Common myeloid progenitor, CD34-positive (primary cell): ENCODE measurements around the gene IRAK1.

Experiments
- CTCF ChIA-PET: fragments of 350-600 bp; sonication (Branson Sonifier 250); formaldehyde crosslinking; loops from one replicate; lab custom pipeline; 2021; ENCODE audit warnings: antibody characterized with exemption; lab: Charles Lee
- POLR2A ChIA-PET: fragments of 350-600 bp; sonication (Branson Sonifier 250); formaldehyde crosslinking; loops from one replicate; lab custom pipeline; 2021; ENCODE audit warnings: antibody characterized with exemption; lab: Charles Lee
- DNase-seq, 3 donors: peaks; one replicate each; pipeline versions ENCODE4 v3.0.0 to v3.0.0-alpha.2; 2013
- H3K27ac ChIP-seq, 2 experiments: 1 replicate in 1 of 2; 2 replicates in 1 of 2; pipeline ENCODE4 v1.7.0; 2013; ENCODE audit warnings: inconsistent platforms in 2 of 2, low read length in 2 of 2, mild to moderate bottlenecking in 2 of 2, low read depth in 1 of 2, moderate library complexity in 1 of 2; ENCODE audit not compliant: severe bottlenecking in 2 of 2, insufficient read depth in 1 of 2, poor library complexity in 1 of 2
- H3K27me3 ChIP-seq, 5 experiments: replicated peaks in 2 of 5; 1 replicate in 3 of 5; 2 replicates in 2 of 5; pipeline versions ENCODE4 v1.6.1 to v1.7.0; 2013; ENCODE audit warnings: low read length in 4 of 5, mild to moderate bottlenecking in 2 of 5, moderate library complexity in 2 of 5, inconsistent platforms in 1 of 5; ENCODE audit not compliant: insufficient read depth in 5 of 5, control insufficient read depth in 4 of 5
- H3K36me3 ChIP-seq, 4 experiments: 1 replicate in 2 of 4; 2 replicates in 2 of 4; pipeline versions ENCODE4 v1.6.1 to v1.7.0; 2013; ENCODE audit warnings: low read length in 3 of 4, control low read depth in 1 of 4, mild to moderate bottlenecking in 1 of 4; ENCODE audit not compliant: control insufficient read depth in 4 of 4, insufficient read depth in 4 of 4
- H3K4me1 ChIP-seq, 4 experiments: 1 replicate in 3 of 4; 2 replicates in 1 of 4; pipeline versions ENCODE4 v1.6.1 to v1.7.1; 2013; ENCODE audit warnings: low read length in 3 of 4, mild to moderate bottlenecking in 3 of 4, control low read depth in 1 of 4, inconsistent platforms in 1 of 4, moderate library complexity in 1 of 4; ENCODE audit not compliant: control insufficient read depth in 4 of 4, insufficient read depth in 4 of 4; ENCODE audit errors: control extremely low read depth in 1 of 4
- H3K4me3 ChIP-seq, 7 experiments: 1 replicate in 4 of 7; 2 replicates in 3 of 7; pipeline versions ENCODE4 v1.5.1 to v1.7.0; 2013; ENCODE audit warnings: mild to moderate bottlenecking in 7 of 7, low read length in 6 of 7, moderate library complexity in 6 of 7, inconsistent platforms in 2 of 7, low read depth in 2 of 7, control low read depth in 1 of 7; ENCODE audit not compliant: insufficient read depth in 4 of 7, control insufficient read depth in 1 of 7; ENCODE audit errors: extremely low read depth in 1 of 7
- H3K9me3 ChIP-seq, 5 experiments: 1 replicate in 4 of 5; 2 replicates in 1 of 5; pipeline versions ENCODE4 v1.6.1 to v1.7.1; 2013; ENCODE audit warnings: low read length in 4 of 5, mild to moderate bottlenecking in 2 of 5, inconsistent platforms in 1 of 5, low read depth in 1 of 5, moderate library complexity in 1 of 5; ENCODE audit not compliant: control insufficient read depth in 4 of 5, insufficient read depth in 2 of 5; ENCODE audit errors: control extremely low read depth in 1 of 5
- WGBS: methylation state at CpG from one replicate; pipeline ENCODE4 v1.1.5; 2013; ENCODE audit not compliant: insufficient coverage; 5-methylcytosine and 5-hydroxymethylcytosine counted together

Gene IRAK1

DNA sequence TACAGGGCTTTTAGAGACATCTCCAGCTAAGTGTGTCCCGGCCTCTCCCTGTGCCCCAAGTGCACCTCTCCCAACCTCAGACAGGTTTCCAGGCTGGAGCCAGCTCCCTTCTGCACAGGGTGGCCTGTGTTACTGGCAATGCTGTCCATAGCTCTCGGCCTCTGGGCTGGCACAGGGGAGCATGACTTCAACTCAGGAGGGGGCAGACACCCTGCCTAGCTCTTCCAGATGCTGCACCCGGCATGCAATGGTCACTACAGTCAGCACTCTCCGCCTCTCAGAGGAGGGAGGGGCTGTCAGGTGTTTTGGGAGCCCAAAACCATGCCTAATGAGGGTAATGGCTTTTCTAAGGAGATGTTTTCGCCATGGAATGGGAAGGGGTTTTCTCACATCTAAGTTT is 2.4 kb upstream of the IRAK1 start:
- Histone ChIP-seq H3K27ac (no peak overlapping the region), H3K4me1 (peaks cover 0 to 39% (median 29%) of the 10 kb centered on the region in 4 experiments), H3K36me3 (peaks cover 0 to 15% (median 8%) of the 10 kb centered on the region in 4 experiments), H3K27me3 (peaks cover 0 to 39% (median 0%) of the 10 kb centered on the region in 5 experiments), H3K9me3 (no peaks in the 10 kb centered on the region), H3K4me3 (no peak overlapping the region)
- ChIA-PET CTCF (interaction anchor here (1.1 kb wide), 1 partner anchor 16 kb away, joined by 4 read pairs; no protein-coding TSS in a partner anchor), POLR2A (no interaction called here)
- WGBS: 93% methylated on average over 5 of the region's 5 CpGs
- DNase-seq: no peak

DNA sequence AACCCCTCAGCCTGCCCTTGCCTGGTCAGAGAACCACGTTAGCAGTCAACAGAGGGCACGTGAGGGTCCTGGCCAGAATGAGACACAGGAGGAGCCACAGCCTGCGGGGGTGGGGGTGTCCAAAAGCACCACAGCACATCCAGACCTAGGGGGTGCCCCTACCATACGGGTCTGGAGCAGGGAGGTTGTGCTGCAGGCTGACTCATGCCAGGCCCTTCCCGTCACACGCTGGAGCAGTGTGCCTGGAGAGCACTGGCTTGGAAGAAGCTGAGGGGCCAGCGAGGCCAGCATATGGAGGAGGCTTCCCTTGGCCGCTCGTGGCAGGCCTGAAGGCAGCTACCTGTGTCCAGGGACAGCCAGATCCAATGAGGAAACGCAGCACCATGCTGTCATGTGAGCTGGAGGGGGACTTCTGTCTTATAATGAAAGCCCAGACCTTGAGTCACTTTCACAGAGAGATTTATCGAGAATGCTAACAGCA is 1.5 kb upstream of the IRAK1 start:
- Histone ChIP-seq H3K27ac (no peak overlapping the region), H3K4me3 (peak overlapping the region in 2 of 7 experiments; percentile 70 to 81), H3K4me1 (peaks cover 0 to 39% (median 29%) of the 10 kb centered on the region in 4 experiments), H3K27me3 (peaks cover 0 to 30% (median 0%) of the 10 kb centered on the region in 5 experiments), H3K9me3 (no peaks in the 10 kb centered on the region), H3K36me3 (peaks cover 0 to 22% (median 7%) of the 10 kb centered on the region in 4 experiments)
- ChIA-PET POLR2A (no interaction called here), CTCF (interaction anchor here (0.8 to 1.1 kb wide), 2 partner anchors 13 to 28 kb away, joined by 3 read pairs; no protein-coding TSS in a partner anchor)
- WGBS: 69% methylated on average over 11 of the region's 11 CpGs
- peak in 2 of 3 donors; percentile 28 to 34 for DNase-seq

DNA sequence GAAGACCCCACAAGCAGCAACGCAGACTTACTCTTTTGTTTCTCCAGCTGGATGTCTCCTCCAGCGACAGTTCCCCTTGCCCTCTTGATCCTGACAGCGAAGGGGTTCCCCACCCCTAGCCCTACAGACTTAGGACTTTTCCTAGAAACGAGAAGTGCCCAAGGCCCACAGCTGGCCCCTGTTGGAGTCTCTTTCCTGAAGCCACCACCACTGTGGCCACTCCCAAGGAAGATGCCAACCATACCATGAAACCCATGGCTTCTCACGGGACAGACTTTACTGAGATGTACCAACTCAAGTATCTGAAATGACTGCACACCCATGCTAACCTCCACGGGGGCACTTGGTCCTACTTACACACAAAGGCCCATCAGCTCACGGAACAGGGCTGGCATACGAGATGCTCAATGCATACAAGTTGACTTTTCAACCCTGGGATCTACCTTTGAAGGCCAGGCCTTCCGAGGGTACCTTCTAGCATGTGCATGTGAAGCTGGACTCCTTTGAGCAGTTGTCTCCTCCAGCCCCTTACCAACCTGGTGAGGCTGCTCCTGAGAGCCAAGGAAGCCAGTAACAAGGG is 924 bp upstream of the IRAK1 start:
- peak in 1 of 3 donors; percentile 18 for DNase-seq
- Histone ChIP-seq H3K4me1 (peaks cover 0 to 39% (median 29%) of the 10 kb centered on the region in 4 experiments), H3K9me3 (no peaks in the 10 kb centered on the region), H3K27ac (peak overlapping the region; percentile 58 to 85), H3K4me3 (peak overlapping the region; percentile 20 to 81 (median 70)), H3K27me3 (peaks cover 0 to 35% (median 0%) of the 10 kb centered on the region in 5 experiments), H3K36me3 (peaks cover 0 to 27% (median 10%) of the 10 kb centered on the region in 4 experiments)
- ChIA-PET CTCF (interaction anchor here (1.1 kb wide), 1 partner anchor 13 kb away, joined by 3 read pairs; no protein-coding TSS in a partner anchor), POLR2A (interaction anchor here (0.6 kb wide), 2 partner anchors 46 to 52 kb away, joined by 3 read pairs; no protein-coding TSS in a partner anchor)
- WGBS: 64% methylated on average over 9 of the region's 9 CpGs

DNA sequence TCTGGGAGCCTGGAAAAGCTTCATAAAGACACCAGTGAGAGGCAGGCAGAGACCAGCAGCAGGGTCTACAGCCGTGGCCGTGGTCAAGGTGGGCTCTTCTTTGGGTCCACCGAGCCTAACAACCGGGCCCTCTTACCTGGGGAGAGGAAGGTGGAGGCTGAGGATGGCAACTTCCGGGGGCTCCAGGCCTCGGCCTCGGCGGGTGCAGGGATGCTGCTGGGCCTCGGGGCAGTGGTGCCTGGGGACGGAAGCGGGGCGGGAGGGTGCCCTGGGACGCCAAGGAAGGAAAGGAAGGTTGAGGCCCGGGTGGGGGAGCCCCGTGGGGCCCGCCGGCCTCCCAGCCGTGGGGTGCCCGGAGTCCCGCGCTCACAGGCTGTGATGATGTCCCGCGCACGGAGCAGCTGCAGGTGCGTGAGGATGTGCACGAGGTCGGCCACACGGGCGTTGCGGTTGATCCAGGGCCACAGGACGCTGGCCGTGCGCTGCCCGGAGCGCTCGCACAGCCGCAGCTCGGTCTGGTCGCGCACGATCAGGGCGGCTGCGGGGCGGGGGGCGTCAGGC is 561 bp downstream of the IRAK1 start:
- whole genome bisulfite sequencing: 52% methylated on average over 36 of the region's 45 CpGs
- Histone ChIP-seq H3K27me3 (peaks cover 0 to 35% (median 0%) of the 10 kb centered on the region in 5 experiments), H3K36me3 (peaks cover 0 to 37% (median 15%) of the 10 kb centered on the region in 4 experiments), H3K27ac (peak overlapping the region; percentile 68 to 87), H3K9me3 (no peaks in the 10 kb centered on the region), H3K4me1 (peaks cover 0 to 33% (median 29%) of the 10 kb centered on the region in 4 experiments), H3K4me3 (peak overlapping the region; percentile 38 to 81 (median 70))
- DNase-seq: no peak
- CTCF ChIA-PET: interaction anchor here (0.9 to 1.0 kb wide), 2 partner anchors 50 to 62 kb away, joined by 3 to 5 read pairs; no protein-coding TSS in a partner anchor
- POLR2A ChIA-PET: no interaction called here

DNA sequence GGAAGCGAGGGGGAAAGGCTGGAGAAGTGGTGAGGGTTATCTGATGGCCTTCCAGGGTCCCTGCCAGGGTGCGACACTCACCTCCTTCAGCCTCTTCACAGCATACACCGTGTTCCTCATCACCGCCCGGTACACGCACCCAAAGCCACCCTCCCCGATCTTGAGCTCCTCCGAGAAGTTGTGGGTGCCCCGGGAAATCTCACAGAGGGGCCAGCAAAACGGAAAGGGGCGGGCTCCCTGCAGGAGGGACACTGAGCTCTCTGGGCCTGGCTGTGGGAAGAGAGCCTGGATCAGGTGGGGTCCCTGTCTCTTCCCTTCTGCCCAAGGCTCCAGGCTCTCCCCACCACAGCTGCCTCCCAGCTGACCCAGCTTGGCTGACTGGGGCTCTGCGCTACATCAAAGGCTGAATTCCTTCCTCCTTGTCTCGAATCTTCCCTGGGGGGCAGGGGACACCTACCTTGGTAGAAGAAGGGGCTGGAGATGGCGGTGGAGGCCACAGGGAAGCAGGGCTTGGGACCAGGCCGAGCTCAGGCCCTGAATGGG is 1.1 kb downstream of the IRAK1 start:
- POLR2A ChIA-PET: interaction anchor here (0.7 kb wide), 1 partner anchor 92 kb away, joined by 3 read pairs; no protein-coding TSS in a partner anchor
- CTCF ChIA-PET: interaction anchor here (0.6 to 1.0 kb wide), 3 partner anchors 14 to 61 kb away, joined by 3 to 5 read pairs (median 3); no protein-coding TSS in a partner anchor
- no peak for DNase-seq
- H3K4me3 ChIP-seq: peak overlapping the region; percentile 38 to 81 (median 70)
- 84% methylated on average over 11 of the region's 15 CpGs for WGBS
- H3K27ac ChIP-seq: peak overlapping the region; percentile 68 to 87
- H3K9me3 ChIP-seq: no peaks in the 10 kb centered on the region
- peaks cover 0 to 34% (median 0%) of the 10 kb centered on the region in 5 experiments for H3K27me3 ChIP-seq
- H3K4me1 ChIP-seq: peaks cover 0 to 36% (median 31%) of the 10 kb centered on the region in 4 experiments
- H3K36me3 ChIP-seq: peaks cover 0 to 39% (median 15%) of the 10 kb centered on the region in 4 experiments

DNA sequence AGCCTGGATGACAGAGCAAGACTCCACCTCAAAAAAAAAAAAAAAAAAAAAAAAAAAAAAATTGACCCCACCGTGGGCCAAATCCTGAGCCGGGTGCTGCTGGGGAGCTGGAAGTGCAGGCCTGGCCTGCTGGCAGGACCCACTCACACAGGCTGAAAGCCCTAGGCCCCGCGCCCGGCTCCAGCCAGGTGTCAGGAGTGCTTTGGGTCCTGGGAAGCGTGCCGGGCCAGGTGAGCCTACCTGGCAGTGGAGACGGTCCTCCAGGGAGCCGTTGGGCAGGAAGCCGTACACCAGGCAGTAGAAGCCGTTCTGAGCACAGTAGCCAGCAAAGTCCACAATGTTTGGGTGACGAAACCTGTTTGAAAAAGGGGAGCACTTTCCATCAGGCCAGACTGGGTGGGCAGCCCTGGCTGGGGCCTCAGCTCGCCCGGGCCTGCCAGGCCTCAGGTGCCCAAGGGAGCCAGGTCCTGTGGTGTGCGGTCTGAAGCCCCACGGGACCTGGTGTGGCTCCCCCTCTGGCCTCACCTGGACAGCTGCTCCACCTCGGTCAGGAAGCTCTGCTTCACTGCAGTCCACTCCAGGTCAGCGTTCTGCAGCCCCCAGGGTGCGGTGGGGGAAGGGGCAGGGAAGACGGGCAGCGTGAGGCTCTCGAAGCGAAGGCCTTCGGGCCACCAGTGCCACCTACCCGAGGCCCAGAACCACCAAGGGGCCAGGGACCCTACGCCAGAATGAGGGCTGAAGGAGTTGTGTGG is 1.8 kb downstream of the IRAK1 start:
- POLR2A ChIA-PET: interaction anchor here (0.7 kb wide), 1 partner anchor 92 kb away, joined by 3 read pairs; no protein-coding TSS in a partner anchor
- H3K27me3 ChIP-seq: peaks cover 0 to 31% (median 0%) of the 10 kb centered on the region in 5 experiments
- peak overlapping the region in 1 of 2 experiments; percentile 87 for H3K27ac ChIP-seq
- peaks cover 0 to 37% (median 34%) of the 10 kb centered on the region in 4 experiments for H3K4me1 ChIP-seq
- peaks cover 0 to 43% (median 16%) of the 10 kb centered on the region in 4 experiments for H3K36me3 ChIP-seq
- 93% methylated on average over 24 of the region's 26 CpGs for WGBS
- peak overlapping the region in 4 of 7 experiments; percentile 29 to 81 (median 70) for H3K4me3 ChIP-seq
- CTCF ChIA-PET: interaction anchor here (0.6 to 1.2 kb wide), 2 partner anchors 13 to 51 kb away, joined by 3 to 4 read pairs; no protein-coding TSS in a partner anchor
- no peaks in the 10 kb centered on the region for H3K9me3 ChIP-seq
- no peak for DNase-seq
